ENCODE results near the gene RBL2. TPM values are rescaled to one million over a fixed set of nuclear protein-coding genes. Genes with fewer than 3 reads are reported as not detected.
A peak's percentile ranks its signal among the peaks of the same experiment; 100 is the strongest.

The RBL2 gene
- total and polyA plus RNA-seq, 3 experiments from 2014 or later: 82.9 to 247 (median 86.4) TPM

DNA sequence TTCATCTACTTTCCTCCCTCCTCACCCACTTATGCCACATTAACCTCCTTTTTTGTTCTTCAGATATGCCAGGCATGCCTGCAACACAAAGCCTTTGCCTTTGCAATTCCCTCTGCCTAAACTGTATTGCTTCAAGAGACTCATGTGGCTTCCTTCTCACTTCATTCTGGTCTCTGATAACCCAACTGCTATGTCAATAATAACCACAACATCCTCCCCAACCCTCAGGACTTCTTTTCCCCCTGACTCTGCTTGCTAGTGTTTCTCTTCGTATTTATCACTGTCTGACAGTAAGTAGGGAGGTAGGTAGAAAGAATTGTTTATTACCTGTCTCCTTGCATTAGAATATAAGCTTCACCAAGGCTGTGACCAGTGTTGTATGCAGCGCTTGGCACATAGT, 22.4 kb downstream of the RBL2 start:
- H3K36me3 ChIP-seq (ENCODE audit: insufficient read depth, low read length): peaks cover 22% of the 10 kb centered on the region
- POLR2A ChIA-PET: interaction anchor here (0.6 to 5.2 kb wide), 10 partner anchors 8 to 83 kb away, joined by 3 to 76 read pairs (median 6); partner anchors contain the start of genes AKTIP and RBL2
- H3K27ac Mint-ChIP-seq: peak overlapping the region; percentile 81 to 99 (median 93)

DNA sequence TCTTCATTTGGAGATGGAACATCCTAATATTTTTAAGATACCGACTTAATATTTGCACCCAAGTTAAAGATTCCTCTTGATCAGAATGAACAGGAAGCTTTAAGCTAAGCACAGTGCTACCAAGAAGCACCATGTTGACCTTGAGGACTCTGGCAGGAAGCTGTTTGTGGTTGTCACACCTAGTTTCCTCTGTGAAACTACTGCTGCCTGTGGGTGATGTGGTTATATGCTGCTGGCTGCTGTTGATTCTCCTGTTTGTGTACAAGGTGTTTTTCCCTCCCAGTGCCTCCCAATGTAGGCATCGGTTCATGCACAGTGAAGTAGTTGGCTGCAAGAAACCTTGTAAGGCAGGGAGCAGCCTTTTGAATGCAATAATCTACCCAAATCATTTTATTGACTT, 23.4 kb downstream of the RBL2 start:
- Mint-ChIP-seq H3K4me3 (peak overlapping the region; percentile 85 to 91 (median 87)), H3K9me3 (no peaks in the 10 kb centered on the region), H3K4me1 (peaks cover 83 to 99% (median 97%) of the 10 kb centered on the region in 3 donors), H3K27ac (peak overlapping the region; percentile 22 to 99 (median 90)), H3K36me3 (peaks cover 31 to 80% (median 34%) of the 10 kb centered on the region in 3 donors), H3K27me3 (no peaks in the 10 kb centered on the region)
- peaks cover 27% of the 10 kb centered on the region for H3K36me3 ChIP-seq (ENCODE audit: insufficient read depth, low read length)
- no peaks in the 10 kb centered on the region for H3K9me3 ChIP-seq (ENCODE audit: low read length)
- H3K27ac ChIP-seq (ENCODE audit: low read depth, low read length): no peak overlapping the region
- peak; percentile 57 to 91 (median 88) for DNase-seq
- ChIA-PET POLR2A (interaction anchor here (0.7 to 5.2 kb wide), 8 partner anchors 12 to 84 kb away, joined by 3 to 76 read pairs (median 5); partner anchors contain the start of genes AKTIP and RBL2), CTCF (interaction anchor here (1.1 to 3.5 kb wide), 6 partner anchors 8 to 403 kb away, joined by 3 to 29 read pairs (median 8); partner anchors contain the start of genes AKTIP, CHD9 and RBL2)
- H3K27me3 ChIP-seq (ENCODE audit: insufficient read depth, low read length, poor library complexity, severe bottlenecking): no peaks in the 10 kb centered on the region
- peaks cover 93% of the 10 kb centered on the region for H3K4me1 ChIP-seq (ENCODE audit: insufficient read depth, low read length)
- peak overlapping the region; percentile 60 for H3K4me3 ChIP-seq (ENCODE audit: low read length)

More for the DNA sequence above, 22.4 kb downstream of the RBL2 start:
- Histone ChIP-seq H3K4me1 (ENCODE audit: insufficient read depth, low read length) (peaks cover 91% of the 10 kb centered on the region), H3K27me3 (ENCODE audit: insufficient read depth, low read length, poor library complexity, severe bottlenecking) (no peaks in the 10 kb centered on the region), H3K9me3 (ENCODE audit: low read length) (no peaks in the 10 kb centered on the region), H3K27ac (ENCODE audit: low read depth, low read length) (no peak overlapping the region), H3K4me3 (ENCODE audit: low read length) (peak overlapping the region; percentile 60)
- Mint-ChIP-seq H3K36me3 (peaks cover 32 to 78% (median 39%) of the 10 kb centered on the region in 3 donors), H3K9me3 (no peaks in the 10 kb centered on the region), H3K4me3 (peak overlapping the region; percentile 85 to 91 (median 87)), H3K27me3 (no peaks in the 10 kb centered on the region), H3K4me1 (peaks cover 80 to 99% (median 99%) of the 10 kb centered on the region in 3 donors)
- CTCF ChIA-PET: interaction anchor here (1.2 to 3.5 kb wide), 6 partner anchors 9 to 402 kb away, joined by 5 to 29 read pairs (median 8); partner anchors contain the start of genes AKTIP, CHD9 and RBL2
- DNase-seq: peak in 4 of 5 donors; percentile 16 to 91 (median 76)

DNA sequence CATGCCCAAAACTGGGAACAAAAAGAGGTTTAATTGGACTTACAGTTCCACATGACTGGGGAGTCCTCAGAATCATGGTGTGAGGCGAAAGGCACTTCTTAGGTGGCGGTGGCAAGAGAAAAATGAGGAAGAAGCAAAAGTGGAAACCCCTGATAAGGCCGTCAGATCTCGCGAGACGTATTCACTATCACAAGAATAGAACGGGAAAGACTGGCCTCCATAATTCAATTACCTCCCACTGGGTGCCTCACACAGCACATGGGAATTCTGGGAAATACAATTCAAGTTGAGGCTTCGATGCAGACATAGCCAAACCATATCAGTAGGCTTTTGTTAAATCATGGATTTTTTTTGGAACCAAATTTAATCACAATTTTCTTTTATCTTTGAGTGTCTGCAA, 24.4 kb downstream of the RBL2 start:
- peak overlapping the region; percentile 35 to 91 (median 86) for H3K4me3 Mint-ChIP-seq
- POLR2A ChIA-PET: interaction anchor here (1.1 to 5.2 kb wide), 5 partner anchors 9 to 28 kb away, joined by 5 to 76 read pairs (median 5); partner anchors contain the start of gene RBL2
- Histone ChIP-seq H3K27ac (ENCODE audit: low read depth, low read length) (no peak overlapping the region), H3K4me3 (ENCODE audit: low read length) (peak overlapping the region; percentile 18), H3K27me3 (ENCODE audit: insufficient read depth, low read length, poor library complexity, severe bottlenecking) (no peaks in the 10 kb centered on the region), H3K4me1 (ENCODE audit: insufficient read depth, low read length) (peaks cover 92% of the 10 kb centered on the region), H3K9me3 (ENCODE audit: low read length) (no peaks in the 10 kb centered on the region), H3K36me3 (ENCODE audit: insufficient read depth, low read length) (peaks cover 27% of the 10 kb centered on the region)
- peaks cover 31 to 78% (median 36%) of the 10 kb centered on the region in 3 donors for H3K36me3 Mint-ChIP-seq
- peaks cover 79 to 96% (median 88%) of the 10 kb centered on the region in 3 donors for H3K4me1 Mint-ChIP-seq
- H3K27ac Mint-ChIP-seq: peak overlapping the region in 7 of 8 donors; percentile 52 to 99 (median 91)
- DNase-seq: no peak
- no peaks in the 10 kb centered on the region for H3K9me3 Mint-ChIP-seq
- no peaks in the 10 kb centered on the region for H3K27me3 Mint-ChIP-seq
- CTCF ChIA-PET: interaction anchor here (1.1 to 3.5 kb wide), 2 partner anchors 23 to 45 kb away, joined by 3 to 29 read pairs; partner anchors contain the start of gene RBL2

DNA sequence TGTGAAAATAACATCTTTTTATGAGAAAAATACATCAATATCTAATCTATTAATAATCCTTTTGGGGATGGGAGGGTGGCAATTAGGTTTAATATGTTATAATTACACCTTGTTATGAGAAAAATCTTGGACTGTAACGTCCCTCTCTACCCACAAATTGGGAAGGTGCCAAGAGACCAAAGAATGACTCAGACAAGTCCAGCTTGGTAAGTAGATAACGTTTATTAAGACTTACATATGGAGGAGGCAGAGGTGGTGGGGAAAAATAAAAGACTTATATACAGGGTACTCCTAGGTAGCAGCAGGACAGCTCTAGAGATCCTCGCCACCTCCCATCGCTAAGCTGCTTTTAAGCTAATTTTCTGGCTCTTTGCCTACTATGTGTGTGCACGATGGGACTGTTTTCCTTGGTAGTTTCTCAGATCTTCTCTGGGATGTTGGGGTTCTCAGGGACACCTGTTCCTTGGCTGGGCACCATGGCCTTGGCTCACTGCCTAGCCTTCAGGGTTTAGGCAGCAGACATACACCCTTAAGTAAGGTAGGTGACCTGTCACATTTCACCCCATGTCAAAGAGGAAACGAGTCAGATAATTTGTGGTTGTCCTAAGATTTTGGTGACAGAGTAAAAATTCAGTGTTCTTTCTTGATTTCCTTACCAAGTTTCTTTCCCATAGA, 31.5 kb downstream of the RBL2 start:
- H3K36me3 ChIP-seq (ENCODE audit: insufficient read depth, low read length): peaks cover 61% of the 10 kb centered on the region

DNA sequence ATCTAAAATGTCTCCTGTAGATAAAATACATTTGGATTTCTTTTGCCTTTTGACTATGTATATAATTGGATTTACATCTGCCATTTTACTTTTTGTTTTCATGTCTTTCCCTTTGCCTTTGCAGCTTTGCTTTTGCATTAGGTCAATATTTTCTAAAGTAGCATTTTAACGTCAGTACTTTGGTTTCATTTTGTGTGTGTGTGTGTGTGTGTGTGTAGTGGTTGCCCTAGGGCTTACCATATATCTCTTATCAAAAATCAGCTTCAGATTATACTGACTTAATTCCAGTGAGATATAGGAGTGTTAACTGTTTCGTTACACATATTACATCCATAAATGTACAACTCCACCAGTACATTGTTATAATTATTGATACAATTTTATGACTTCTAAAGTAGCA, 42.6 kb downstream of the RBL2 start:
- H3K36me3 ChIP-seq (ENCODE audit: insufficient read depth, low read length): peaks cover 50% of the 10 kb centered on the region
- POLR2A ChIA-PET: no interaction called here
- Mint-ChIP-seq H3K27me3 (no peaks in the 10 kb centered on the region), H3K4me3 (peak overlapping the region in 5 of 7 donors; percentile 7 to 57 (median 47)), H3K4me1 (peaks cover 53 to 88% (median 68%) of the 10 kb centered on the region in 3 donors), H3K27ac (peak overlapping the region; percentile 17 to 89 (median 57)), H3K9me3 (no peaks in the 10 kb centered on the region), H3K36me3 (peaks cover 43 to 93% (median 46%) of the 10 kb centered on the region in 3 donors)
- peaks cover 23% of the 10 kb centered on the region for H3K4me1 ChIP-seq (ENCODE audit: insufficient read depth, low read length)
- CTCF ChIA-PET: no interaction called here
- H3K27me3 ChIP-seq (ENCODE audit: insufficient read depth, low read length, poor library complexity, severe bottlenecking): no peaks in the 10 kb centered on the region
- H3K4me3 ChIP-seq (ENCODE audit: low read length): no peak overlapping the region
- no peak overlapping the region for H3K27ac ChIP-seq (ENCODE audit: low read depth, low read length)
- H3K9me3 ChIP-seq (ENCODE audit: low read length): no peaks in the 10 kb centered on the region
- no peak for DNase-seq

More for the DNA sequence above, 31.5 kb downstream of the RBL2 start:
- Histone ChIP-seq H3K9me3 (ENCODE audit: low read length) (no peaks in the 10 kb centered on the region), H3K27ac (ENCODE audit: low read depth, low read length) (no peak overlapping the region), H3K27me3 (ENCODE audit: insufficient read depth, low read length, poor library complexity, severe bottlenecking) (no peaks in the 10 kb centered on the region), H3K4me1 (ENCODE audit: insufficient read depth, low read length) (peaks cover 56% of the 10 kb centered on the region), H3K4me3 (ENCODE audit: low read length) (no peak overlapping the region)
- no peak for DNase-seq
- H3K4me1 Mint-ChIP-seq: peaks cover 44 to 70% (median 51%) of the 10 kb centered on the region in 3 donors
- H3K9me3 Mint-ChIP-seq: no peaks in the 10 kb centered on the region
- no peaks in the 10 kb centered on the region for H3K27me3 Mint-ChIP-seq
- ChIA-PET POLR2A (no interaction called here), CTCF (interaction anchor here (2.4 kb wide), 1 partner anchor 9 kb away, joined by 8 read pairs; no protein-coding TSS in a partner anchor)
- H3K36me3 Mint-ChIP-seq: peaks cover 17 to 83% (median 24%) of the 10 kb centered on the region in 3 donors
- peak overlapping the region in 6 of 8 donors; percentile 50 to 88 (median 82) for H3K27ac Mint-ChIP-seq
- peak overlapping the region in 3 of 7 donors; percentile 32 to 53 (median 49) for H3K4me3 Mint-ChIP-seq

DNA sequence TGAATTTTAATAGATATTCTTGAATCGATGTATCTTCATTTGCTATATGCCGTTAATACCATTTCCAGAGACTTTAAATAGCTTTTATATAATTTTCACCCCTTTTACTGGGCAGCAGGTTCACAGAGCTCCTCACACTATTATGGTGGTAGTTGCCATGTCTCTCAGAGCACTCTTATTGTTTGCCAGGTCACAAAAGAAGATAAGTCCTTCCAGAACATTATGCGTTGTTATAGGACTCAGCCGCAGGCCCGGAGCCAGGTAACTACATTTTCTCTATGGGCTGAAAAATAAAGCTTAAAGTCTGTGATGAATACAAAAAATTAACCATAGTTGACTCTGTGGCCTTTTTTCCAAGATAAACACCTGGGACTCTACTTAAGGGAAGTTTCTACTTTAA, 44.7 kb downstream of the RBL2 start:
- no peaks in the 10 kb centered on the region for H3K27me3 Mint-ChIP-seq
- H3K4me3 Mint-ChIP-seq: no peak overlapping the region
- peaks cover 23% of the 10 kb centered on the region for H3K4me1 ChIP-seq (ENCODE audit: insufficient read depth, low read length)
- DNase-seq: no peak
- peak overlapping the region in 4 of 8 donors; percentile 8 to 76 (median 42) for H3K27ac Mint-ChIP-seq
- no peak overlapping the region for H3K27ac ChIP-seq (ENCODE audit: low read depth, low read length)
- CTCF ChIA-PET: interaction anchor here (0.5 kb wide), 1 partner anchor 40 kb away, joined by 3 read pairs; no protein-coding TSS in a partner anchor
- H3K4me1 Mint-ChIP-seq: peaks cover 42 to 76% (median 66%) of the 10 kb centered on the region in 3 donors
- no peak overlapping the region for H3K4me3 ChIP-seq (ENCODE audit: low read length)
- peaks cover 40 to 93% (median 50%) of the 10 kb centered on the region in 3 donors for H3K36me3 Mint-ChIP-seq
- POLR2A ChIA-PET: interaction anchor here (1.0 kb wide), 1 partner anchor 16 kb away, joined by 3 read pairs; no protein-coding TSS in a partner anchor
- H3K9me3 Mint-ChIP-seq: peaks cover under 1 to 4% (median under 1%) of the 10 kb centered on the region in 5 donors
- no peaks in the 10 kb centered on the region for H3K27me3 ChIP-seq (ENCODE audit: insufficient read depth, low read length, poor library complexity, severe bottlenecking)
- peaks cover 55% of the 10 kb centered on the region for H3K36me3 ChIP-seq (ENCODE audit: insufficient read depth, low read length)
- H3K9me3 ChIP-seq (ENCODE audit: low read length): no peaks in the 10 kb centered on the region

DNA sequence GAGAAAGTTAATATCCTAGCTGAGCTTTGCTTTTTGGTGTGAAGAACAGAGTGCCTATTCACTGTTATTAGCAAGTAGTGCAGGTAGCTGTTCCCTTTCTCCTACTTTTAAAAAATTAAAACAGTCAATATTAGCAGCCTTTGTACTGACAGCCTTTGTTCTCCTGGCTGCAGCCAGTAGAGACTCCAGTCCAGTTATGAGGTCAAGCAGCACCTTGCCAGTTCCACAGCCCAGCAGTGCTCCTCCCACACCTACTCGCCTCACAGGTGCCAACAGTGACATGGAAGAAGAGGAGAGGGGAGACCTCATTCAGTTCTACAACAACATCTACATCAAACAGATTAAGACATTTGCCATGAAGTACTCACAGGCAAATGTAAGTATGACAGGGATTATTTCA, 46.1 kb downstream of the RBL2 start:
- no peak for DNase-seq

More for the DNA sequence above, 46.1 kb downstream of the RBL2 start:
- Histone ChIP-seq H3K27ac (ENCODE audit: low read depth, low read length) (no peak overlapping the region), H3K27me3 (ENCODE audit: insufficient read depth, low read length, poor library complexity, severe bottlenecking) (no peaks in the 10 kb centered on the region), H3K9me3 (ENCODE audit: low read length) (no peaks in the 10 kb centered on the region), H3K36me3 (ENCODE audit: insufficient read depth, low read length) (peaks cover 70% of the 10 kb centered on the region), H3K4me3 (ENCODE audit: low read length) (no peak overlapping the region), H3K4me1 (ENCODE audit: insufficient read depth, low read length) (peaks cover 23% of the 10 kb centered on the region)
- peak overlapping the region in 7 of 8 donors; percentile 20 to 81 (median 52) for H3K27ac Mint-ChIP-seq
- H3K4me1 Mint-ChIP-seq: peaks cover 34 to 72% (median 55%) of the 10 kb centered on the region in 3 donors
- no peaks in the 10 kb centered on the region for H3K27me3 Mint-ChIP-seq
- H3K36me3 Mint-ChIP-seq: peaks cover 46 to 96% (median 65%) of the 10 kb centered on the region in 3 donors
- peaks cover 10 to 16% (median 13%) of the 10 kb centered on the region in 5 donors for H3K9me3 Mint-ChIP-seq
- no peak overlapping the region for H3K4me3 Mint-ChIP-seq
- CTCF ChIA-PET: interaction anchor here (1.7 kb wide), 2 partner anchors 10 to 45 kb away, joined by 3 to 5 read pairs; partner anchors contain the start of gene RBL2
- POLR2A ChIA-PET: no interaction called here
